Smooth muscle cell of the brain vasculature (primary cell): ENCODE results near the gene MATCAP1.

Experiments used
- DNase-seq: peaks from one replicate; pipeline ENCODE4 v3.0.0-alpha.2; 2012; ENCODE audit warnings: low read depth, low spot score

The MATCAP1 gene

DNA sequence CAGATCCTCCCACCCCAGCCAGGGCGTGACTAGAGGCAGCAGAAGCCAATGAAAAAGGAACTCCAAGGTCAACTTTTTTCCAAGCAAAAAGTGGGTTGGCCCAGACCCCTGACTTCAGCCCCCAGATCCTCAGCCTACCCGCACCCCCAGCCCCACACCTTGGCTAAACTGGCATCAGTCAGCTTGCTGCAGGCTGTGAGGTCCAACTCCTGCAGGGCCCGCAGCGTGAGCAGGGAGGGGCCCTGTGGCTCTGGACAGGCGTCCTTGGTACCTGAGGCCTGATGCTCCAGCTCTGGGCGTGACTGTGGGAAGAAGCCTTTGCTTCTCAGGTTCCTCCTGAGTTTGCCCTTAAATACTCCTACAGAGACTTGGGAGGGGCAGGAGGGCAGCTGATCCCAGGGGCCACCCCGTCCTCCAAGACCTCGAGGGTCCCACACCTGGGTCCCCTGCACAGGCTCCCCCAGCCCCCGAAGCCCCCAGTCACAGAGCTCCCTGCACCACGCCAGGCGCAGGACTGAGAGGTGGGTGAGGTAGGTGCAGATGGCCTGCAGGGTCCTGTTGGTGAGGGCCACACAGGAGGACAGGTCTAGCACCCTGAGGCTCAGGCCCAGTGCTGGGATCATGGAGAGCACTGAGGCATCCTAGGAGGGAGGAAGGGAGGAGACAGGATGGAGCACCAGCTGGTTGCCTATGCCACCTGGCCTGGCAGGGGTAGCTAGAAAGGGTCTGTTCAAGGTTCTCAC, 24.6 kb upstream of the MATCAP1 start:
- no peak for DNase-seq

DNA sequence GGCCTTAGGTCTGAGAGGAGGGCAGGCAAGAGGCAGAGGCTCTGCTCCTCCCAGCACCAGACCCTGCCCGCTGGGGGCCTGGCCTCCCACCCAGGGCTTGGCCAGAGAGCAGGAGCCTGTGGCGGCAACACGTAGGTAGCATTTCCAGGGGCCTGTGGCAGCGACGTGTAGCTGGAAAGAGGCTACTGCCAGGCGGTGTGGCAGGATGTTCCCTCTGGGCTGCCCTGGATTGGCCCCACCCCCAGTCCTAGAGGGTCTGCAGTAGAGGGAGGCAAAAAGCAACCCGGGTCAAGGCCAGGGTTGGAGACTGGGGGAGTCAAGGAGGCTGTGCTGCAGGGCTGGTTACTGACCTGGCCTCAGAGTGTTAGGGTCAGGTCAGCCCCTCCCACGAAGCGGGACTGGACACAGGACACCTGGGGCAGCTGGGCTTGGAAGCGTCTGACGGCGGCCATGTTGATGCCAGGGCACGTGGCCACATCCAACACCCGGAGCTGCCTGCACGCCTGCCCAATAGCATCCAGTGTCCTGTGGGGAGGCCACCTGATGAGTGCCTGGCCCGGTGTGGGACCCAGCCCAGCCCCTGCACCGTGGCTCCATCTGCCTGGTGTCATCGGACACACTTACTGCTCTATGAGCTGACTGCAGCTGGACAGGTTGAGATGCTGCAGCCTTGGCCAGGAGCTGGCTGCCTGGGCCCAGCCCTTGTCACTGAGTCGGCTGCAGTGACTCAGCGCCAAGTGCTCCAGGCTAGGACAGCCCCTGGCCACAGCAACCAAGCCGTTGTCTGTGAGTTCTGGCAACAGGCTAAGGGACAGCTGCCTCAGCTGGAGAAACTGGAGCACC, 23.7 kb upstream of the MATCAP1 start:
- DNase-seq, result no peak

DNA sequence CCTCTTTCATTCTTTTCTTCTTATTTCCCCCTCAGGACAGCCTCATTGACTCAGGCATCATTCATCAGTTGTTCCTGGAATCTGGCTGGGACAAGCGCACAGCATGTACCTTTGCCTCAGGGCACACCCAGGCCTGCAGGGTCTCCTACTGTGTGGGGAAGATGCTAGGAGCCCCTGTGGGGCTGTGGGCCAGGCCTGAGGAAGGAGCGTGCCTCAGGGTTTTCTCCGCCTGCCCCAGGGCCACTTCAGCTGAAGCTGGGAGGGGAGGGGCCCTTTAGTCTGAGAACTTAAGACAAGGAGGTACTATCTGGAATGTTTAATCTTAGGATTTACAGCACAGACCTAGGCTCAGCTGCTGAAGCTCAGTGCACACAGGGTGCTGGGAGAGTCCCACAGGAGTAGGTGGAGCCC, 23.1 kb upstream of the MATCAP1 start:
- DNase-seq, result no peak

DNA sequence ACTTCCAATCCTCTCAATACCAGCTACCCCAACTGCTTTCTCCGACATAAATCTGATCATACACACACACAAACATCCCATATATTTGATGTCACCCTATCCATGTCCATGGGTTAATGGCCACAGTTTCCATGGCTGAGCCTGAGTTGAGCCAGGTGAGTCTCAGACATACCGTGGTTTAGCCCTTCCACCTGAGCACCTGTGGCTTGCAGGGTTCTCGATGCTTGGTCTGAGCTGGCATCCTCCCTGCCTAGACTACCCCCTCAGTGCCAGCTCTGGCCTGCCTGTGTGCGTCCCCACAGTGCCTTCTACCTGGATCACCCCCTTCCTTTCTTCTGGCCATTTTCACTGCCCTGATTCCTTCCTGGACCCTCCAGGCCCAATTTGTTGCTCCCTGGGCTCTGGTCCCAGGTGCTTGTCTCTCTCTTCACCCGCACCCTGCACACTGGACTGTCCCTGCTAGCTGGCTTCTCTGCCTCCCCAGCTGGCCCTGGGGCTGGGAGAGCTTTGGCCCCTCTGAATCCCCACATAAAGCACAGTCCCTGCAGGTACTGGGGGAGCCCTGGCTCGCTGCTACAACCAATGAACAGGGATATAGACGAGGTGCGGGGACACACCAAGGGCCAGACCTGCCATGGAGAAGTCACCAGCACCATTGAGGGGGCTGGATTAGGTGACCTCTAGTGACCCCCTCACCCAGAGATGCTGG, 22.5 kb upstream of the MATCAP1 start:
- DNase-seq, result no peak

DNA sequence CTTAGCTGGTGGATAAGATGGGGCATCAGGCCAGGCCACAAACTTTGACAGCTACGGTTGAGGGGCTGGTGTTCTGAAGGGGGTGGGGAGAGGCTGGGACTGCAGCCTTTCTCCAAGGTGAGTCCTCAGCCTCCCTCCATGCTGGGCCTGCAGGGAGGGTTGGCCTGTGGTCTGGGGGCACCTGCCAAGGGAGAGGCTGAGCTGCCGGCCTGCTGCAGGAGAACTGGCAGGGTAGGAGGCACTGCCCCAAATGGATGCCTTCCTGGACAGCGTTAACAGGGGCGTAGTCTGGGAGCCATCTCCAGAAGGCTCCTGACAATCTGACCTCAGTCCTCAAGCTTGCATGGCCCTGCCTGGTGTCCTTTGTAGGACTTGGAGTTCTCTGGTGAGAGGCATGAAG, 20.3 kb upstream of the MATCAP1 start:
- DNase-seq, result no peak

DNA sequence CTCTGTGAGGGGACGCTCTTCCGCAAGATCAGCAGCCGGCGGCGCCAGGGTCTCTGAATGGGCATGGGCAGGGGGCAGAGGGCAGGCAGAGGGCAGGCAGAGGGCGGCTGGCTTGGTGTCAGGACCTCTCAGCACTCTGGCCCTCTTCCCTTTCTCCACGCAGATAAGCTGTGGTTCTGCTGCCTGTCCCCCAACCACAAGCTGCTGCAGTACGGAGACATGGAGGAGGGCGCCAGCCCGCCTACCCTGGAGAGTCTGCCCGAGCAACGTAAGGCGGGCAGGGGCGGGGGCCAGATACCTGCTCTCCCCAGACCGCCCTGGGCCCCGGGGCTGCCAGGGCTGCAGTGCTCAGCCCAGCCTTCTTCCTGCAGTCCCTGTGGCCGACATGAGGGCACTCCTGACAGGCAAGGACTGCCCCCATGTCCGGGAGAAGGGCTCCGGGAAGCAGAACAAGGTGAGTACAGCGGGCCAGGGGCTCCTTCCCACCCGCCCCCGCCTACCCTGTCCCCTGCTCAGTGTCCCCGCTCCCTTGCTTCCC, 19.3 kb upstream of the MATCAP1 start:
- DNase-seq, result no peak

DNA sequence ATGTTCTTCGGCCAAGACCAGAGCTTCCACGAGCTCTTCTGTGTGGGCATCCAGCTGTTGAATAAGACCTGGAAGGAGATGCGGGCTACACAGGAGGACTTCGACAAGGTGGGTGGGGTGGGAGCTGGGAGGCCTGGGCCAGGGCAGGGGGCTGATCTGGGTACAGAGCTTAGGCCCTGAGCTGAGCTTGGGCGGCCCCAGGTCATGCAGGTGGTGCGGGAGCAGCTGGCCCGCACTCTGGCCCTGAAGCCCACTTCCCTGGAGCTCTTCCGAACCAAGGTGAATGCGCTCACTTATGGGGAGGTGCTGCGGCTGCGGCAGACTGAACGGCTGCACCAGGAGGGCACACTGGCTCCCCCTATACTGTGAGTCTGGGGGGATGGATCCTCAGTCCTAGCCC, 18.7 kb upstream of the MATCAP1 start:
- no peak for DNase-seq

DNA sequence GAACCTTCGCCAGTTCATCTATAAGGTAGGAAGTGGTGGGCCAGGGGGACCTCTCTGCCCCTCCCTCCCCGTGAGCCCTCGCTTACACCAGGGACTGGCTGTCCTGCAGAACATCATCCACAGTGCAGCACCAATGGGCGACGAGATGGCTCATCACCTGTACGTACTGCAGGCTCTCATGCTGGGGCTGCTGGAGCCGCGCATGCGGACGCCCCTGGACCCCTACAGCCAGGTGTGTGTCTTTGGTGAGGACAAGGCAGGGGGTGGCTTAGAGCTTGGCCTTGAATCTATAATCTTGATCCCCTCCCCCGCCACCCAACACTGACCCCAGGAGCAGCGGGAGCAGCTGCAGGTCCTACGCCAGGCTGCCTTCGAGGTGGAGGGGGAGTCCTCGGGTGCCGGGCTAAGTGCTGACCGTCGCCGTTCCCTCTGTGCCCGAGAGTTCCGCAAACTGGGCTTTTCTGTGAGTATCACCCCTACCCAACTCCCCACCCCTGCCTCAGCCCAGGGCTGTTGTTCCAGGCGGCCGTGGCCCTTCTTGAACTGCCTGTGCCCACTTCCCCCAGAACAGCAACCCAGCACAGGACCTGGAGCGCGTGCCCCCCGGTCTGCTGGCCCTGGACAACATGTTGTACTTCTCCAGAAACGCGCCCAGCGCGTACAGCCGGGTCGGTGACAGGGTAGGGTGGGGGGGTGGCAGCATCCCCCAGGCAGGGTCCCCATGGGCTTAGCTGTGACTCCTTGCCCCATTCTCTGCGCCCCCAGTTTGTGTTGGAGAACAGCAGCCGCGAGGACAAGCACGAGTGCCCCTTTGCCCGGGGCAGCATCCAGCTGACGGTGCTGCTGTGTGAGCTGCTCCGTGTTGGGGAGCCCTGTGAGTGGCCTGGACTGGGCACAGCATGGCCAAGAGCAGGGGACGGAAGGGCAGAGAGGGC, 17.9 kb upstream of the MATCAP1 start:
- DNase-seq, result no peak

DNA sequence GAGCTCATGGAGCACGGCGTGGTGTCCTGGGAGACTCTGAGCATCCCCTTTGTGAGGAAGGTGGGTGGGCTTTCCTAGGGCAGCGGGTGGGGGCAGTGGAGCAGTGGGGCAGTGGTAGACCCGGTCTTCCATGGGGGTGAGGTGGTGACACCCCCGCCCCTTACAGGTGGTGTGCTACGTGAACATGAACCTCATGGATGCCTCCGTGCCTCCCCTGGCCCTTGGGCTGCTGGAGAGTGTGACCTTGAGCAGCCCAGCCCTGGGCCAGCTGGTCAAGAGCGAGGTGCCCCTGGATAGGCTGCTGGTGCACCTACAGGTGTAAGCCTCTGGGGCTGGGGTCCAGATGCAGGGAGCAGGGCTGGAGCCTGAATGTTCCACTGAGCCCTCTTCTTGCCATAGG, 16.7 kb upstream of the MATCAP1 start:
- no peak for DNase-seq

DNA sequence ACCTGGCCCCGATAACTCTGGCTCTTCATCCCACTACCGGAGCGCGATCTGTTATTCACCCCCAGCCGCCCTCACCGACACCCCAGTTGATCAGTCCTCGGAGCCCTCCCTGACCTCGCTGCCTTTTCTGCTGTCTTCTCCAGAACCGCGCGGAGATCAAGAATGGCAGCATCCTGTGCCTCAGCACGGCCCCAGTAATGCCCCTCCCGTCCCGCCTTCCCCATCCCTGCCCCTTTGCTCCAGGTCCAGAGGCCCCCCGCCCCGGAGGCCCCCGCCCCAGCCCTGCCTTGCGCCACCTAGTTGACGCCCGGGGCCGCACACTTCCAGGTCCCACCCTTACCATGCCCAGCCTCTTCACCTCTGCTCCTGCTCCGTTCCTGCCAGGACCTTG, 16.0 kb upstream of the MATCAP1 start:
- DNase-seq, result no peak

DNA sequence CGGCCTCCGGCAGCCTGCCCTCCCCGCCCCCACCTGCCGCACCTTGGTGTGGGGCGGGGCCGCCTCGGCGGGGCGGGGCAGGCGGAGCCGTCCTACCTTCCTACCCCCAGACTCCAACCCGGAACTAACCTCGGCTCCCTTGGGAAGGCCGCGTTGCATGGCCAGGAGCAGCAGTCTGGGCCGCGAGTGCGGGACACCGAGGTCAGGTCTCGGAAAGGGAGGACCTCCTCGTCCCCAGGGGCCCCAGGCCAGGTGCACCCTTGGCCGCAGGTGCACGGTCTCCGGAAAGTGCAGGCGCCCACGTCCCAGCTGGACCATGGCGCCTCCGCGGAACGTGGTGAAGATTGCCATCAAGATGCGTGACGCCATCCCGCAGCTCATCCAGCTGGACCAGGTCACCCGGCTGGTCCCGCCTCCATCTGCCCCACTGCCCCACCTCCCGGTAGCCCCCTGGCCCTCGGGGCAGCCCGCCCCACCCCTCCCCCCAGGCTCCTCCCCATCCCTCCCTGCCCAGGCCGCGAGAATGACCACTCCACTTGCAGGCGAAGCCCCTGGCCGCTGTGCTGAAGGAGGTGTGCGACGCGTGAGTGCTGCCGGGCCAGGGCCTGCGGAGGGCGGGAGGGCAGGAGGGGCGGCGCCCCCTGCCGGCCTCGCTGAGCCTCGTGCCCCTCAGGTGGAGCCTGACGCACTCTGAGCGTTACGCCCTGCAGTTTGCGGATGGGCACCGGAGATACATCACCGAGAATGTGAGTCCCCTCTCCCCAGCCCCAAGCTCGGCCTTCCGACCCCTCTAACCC, 15.4 kb upstream of the MATCAP1 start, which contains the start of gene ELMO3:
Gene ELMO3 (plus strand): TSS at position 121 of the 797 bp plus-strand sequence. CDS start 196 bp downstream, at position 317.
- no peak for DNase-seq

DNA sequence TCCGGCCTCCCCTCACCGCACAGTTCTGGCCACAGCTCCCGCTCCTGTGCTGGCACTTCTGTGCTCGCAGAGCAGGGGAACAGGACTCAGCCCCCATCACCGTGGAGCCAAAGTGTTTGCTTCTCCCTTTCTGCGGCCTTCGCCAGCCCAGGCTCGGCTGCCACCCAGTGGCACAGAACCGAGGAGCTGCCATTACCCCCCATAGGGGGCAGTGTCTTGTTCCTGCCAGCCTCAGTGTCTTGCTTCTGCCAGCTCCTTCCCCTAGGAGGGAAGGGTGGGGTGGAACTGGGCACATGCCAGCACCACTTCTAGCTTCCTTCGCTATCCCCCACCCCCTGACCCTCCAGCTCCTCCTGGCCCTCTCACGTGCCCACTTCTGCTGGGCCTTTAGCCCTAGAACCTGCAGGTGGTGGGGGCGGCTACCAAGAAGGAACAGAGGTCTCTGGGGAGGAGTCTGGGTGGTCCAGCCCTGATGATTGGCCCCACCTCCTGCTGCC, 14.5 kb upstream of the MATCAP1 start:
- no peak for DNase-seq

DNA sequence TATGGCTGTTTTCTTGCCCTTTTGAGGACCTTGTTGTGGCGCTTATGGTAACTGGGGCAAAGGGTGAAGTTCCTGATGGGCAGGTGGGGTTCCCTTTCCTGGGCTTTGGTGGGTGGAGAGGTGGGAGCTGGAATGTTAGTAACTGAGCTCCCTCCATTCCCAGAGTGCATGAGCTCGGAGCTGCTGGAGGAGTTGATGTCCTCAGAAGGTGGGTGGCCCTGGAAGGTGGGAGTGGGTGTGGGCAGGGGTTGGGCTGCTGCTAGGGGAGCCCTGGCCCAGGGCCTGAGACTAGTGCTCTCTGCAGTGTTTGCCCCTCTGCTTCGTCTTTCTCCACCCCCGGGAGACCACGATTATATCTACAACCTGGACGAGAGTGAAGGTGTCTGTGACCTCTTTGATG, 13.9 kb upstream of the MATCAP1 start:
- no peak for DNase-seq

DNA sequence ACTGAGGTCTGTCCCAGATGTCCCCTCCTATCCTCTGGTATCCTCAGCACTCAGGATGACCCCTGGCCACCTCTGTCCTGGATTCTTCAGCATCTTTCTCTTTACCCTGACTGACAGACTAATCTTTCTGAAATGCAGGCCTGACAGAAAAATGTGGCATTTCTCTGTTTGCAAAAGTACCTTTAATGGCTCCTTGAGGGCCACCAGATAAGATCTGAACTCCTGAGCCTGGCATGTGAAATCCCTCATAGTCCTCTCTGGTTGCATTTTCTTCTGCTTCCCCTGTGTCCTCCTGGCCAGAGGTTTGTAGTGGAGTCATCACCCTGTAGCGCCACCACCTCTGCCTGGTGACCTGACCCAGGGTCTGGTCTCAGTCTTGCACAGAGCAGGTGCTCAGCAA, 13.1 kb upstream of the MATCAP1 start:
- DNase-seq, result no peak

DNA sequence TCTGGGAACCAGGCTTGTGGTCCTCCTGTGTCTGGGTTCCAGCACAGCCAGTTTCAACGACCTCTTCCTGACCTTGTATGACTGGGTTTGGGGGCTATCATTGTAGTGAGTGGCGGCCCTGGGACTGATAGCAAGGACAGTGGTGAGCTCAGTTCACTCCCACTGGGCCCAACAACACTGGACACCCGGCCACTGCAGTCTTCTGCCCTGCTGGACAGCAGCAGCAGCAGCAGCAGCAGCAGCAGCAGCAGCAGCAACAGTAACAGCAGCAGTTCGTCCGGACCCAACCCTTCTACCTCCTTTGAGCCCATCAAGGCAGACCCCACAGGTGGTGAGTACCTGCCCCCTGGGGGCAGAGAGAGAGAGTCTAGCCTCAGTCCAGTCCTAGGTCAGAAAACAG, 11.9 kb upstream of the MATCAP1 start:
- no peak for DNase-seq

DNA sequence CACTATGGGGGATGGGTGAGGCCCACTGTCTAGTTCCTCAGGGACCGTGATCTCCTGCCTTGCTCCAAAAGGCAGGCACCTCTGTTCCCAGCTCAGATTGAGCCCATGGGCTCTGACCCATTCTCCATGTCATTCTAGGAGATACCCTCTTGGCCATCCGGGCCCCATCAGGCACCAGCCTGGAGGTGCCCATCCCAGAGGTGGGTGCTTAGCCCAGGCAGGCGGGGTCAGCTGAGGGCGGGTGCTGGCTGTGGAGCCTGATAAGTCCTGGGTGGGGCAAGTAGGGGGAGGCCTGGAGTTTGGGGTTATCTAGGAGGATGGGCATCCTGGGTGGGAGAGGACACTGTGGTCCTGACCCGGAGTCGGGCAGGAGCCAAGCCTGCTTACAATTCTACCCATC, 10.5 kb upstream of the MATCAP1 start:
- no peak for DNase-seq

DNA sequence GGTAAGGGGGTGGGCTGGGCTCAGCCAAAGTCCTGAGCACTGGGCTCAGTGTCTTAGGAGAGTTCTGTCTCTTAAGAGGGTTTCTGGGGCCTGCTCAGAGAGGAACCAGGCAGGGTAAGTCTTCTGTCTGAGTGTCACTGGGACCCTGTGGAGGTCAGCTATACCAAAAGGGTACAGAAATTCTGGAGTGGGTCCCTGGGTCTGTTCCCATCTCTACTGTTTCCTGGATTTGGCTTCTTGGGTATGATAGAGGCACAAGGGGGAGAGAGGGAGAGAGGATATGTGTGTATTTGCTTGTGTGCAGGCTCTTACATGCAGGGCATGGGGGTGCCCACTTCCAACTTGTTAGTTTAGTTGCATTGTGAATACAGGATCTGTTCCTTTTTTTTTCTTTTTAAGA, 9.8 kb upstream of the MATCAP1 start:
- no peak for DNase-seq

DNA sequence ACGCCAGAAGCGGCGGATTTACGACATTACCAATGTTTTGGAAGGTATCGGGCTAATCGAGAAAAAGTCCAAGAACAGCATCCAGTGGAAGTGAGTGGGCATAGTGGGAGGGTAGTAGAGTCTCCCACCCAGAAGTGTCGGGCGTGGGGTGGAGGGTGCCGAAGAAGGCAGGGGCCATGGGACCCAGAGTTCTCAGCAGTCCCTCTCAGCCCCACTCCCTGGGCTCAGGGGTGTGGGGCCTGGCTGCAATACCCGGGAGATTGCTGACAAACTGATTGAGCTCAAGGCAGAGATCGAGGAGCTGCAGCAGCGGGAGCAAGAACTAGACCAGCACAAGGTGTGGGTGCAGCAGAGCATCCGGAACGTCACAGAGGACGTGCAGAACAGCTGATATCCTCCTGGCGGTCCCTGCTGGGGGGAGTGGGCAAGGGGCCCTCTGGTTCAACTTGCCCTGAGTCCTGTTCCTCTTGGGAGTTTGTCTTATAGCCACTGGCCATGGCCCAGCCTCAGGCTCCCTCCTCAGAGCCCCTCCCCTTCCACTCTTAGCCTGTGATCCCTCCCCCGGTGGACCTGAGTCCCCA, 9.1 kb upstream of the MATCAP1 start:
- DNase-seq, result no peak

DNA sequence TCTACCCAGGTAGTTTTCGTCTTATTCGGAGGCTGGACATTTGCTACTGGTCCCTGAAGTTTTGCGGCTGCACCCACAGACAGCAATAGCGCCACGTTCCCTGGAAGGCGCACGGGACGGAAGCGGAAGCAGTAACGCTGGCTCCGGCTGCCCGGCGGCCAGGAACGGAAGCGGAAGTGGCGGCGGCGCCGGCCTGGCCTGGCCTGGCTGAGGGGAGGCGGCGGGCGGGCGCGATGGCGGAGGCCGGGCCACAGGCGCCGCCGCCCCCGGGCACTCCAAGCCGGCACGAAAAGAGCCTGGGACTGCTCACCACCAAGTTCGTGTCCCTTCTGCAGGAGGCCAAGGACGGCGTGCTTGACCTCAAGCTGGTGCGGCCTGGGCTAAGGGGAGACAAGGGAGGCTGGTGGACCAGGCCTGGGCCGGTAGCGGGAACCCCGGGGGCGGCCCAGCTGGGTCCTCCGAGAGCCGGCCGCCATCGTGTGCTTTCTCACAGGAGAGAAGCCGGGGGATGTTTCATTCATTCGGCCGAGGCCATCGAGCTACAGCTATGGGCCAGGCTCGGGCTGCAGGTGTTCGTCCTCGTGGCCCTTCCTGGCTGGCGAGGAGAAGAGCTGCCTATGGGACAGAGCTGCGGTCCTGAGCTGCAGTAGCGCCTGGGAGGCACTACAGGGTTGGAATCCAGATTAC, 8.4 kb upstream of the MATCAP1 start, which contains the start of gene E2F4:
Gene E2F4 (plus strand): TSS at position 161 of the 687 bp plus-strand sequence. CDS start 73 bp downstream, at position 234.
- peak; percentile 74 for DNase-seq
